GM19397 (cell line): ENCODE data around the gene COTL1.

ENCODE experiments used
- ATAC-seq: cut with Tn5 transposase; IDR thresholded peaks from one replicate; pipeline ENCODE4 v1.9.1; 2021; ENCODE audit warnings: mild to moderate bottlenecking, moderate library complexity; ENCODE audit not compliant: unreplicated experiment

The COTL1 gene

GRCh38 chr16:84555418-84556196, 62.3 kb downstream of the COTL1 start:
- no peak for ATAC-seq

DNA sequence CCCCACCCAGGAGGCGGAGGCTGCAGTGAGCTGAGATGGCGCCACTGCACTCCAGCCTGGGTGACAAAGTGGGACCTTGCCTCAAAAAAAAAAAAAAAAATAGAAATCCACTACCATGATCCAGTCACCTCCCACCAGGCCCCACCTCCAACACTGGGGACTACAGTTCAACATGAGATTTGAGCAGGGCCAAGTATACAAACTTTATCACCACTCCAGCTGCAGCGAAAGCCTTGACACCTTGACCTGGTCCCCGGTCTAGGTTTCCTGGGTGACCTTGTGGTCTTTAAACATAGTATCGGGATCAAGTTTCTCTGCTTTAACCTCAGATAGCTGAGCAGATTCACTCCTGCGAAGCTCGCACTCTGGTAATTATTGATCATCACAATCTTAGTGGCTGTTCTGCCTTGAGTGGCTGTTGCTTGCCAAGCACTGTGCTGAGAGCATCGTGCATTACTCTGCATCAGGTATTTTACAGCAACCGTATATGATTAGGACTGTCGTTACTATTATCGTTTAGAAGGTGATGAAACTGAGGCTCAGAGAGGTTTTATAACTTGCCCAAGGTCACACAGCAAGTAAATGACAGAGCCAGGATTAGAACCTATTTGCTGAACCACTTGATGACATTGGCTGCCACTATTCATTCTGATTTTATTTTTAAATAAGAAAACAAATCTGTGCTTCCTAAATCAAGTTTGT, 63.1 kb downstream of the COTL1 start:
- ATAC-seq: no peak

DNA sequence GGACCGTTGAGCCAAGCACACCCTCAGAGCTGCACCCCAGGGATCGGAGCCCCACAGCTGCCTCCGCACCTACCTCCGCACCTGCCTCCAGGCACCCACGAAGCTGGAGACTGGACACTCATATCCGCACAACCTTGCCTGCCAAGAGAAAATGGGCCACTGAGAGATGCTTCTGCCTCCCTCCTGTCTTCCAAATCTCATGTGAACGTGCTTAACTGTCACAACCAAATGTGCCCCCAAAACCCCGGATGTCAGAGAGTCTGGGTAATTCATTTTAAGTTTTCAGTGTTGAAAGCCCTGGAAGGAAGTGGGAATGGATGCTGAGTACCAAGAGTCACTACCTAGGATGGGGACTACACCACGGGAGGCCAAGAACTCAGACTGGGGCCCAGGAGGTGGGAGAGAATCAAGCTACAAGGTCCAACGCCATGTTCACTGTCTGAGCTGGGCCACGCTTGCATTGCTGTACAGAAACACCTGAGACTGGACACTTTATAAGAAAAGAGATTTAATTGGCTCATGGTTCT, 63.9 kb downstream of the COTL1 start:
- ATAC-seq: no peak

DNA sequence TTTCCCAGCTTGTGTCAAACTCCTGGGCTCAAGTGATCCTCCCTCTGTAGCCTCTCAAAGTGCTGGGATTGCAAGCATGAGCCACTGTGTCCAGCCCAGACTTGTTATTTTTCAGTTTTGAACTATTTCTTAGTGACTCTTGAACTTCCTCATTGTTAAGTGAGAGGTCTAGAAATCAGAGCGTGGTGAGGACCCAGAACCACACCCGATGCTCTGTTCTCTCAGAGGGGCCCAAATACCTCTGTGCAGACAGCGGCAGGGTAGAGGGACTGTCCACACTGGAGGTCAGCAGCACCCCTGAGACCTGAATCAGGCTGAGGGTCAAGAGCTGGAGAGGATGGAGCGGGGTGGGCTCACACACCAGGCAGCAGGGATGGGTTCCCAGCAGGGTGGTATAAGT, 65.7 kb downstream of the COTL1 start:
- ATAC-seq: no peak

GRCh38 chr16:84550096-84550495, 67.8 kb downstream of the COTL1 start:
- no peak for ATAC-seq

DNA sequence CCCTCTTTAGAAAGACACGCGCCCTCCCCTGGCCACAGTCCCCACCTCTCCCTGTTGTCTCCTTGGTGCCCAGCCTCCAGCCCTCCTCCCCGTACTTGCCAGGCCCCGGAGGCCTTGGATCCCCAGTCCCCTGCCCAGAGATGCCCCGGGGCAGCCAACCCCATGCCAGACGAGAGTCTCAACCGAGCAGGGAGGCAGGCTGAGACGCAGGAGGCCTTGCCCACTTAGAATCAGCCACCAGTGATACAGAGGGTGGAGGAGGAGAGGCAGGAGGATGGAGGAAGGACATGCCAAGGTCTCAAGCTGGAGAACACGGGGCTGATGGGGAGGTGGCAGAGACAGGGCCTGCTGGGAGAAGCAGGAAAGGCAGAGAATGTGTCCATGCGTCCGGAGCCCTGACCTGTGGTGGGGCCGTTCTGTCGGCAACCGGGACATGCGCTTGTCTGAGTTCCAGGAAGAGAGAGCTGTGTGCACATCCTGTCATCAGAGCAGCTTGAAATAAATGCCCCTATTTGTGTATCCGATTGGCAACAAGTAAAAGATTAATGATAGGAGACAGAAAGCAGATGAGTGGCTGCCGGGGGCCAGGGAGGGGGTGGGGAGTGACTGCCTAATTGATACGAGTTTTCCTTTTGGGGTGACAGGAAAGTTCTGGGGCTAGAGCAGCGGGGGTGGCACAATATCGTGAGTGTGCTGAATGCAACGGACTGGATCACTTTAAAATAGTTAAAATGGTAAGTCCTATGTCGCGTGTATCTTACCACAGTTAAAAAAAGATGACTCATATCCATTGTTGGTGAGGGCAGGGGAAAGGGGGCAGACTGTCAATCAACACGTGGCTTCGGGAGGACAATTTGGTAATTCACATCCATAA, 68.7 kb downstream of the COTL1 start:
- ATAC-seq: no peak

GRCh38 chr16:84548508-84548907, 69.4 kb downstream of the COTL1 start:
- no peak for ATAC-seq

DNA sequence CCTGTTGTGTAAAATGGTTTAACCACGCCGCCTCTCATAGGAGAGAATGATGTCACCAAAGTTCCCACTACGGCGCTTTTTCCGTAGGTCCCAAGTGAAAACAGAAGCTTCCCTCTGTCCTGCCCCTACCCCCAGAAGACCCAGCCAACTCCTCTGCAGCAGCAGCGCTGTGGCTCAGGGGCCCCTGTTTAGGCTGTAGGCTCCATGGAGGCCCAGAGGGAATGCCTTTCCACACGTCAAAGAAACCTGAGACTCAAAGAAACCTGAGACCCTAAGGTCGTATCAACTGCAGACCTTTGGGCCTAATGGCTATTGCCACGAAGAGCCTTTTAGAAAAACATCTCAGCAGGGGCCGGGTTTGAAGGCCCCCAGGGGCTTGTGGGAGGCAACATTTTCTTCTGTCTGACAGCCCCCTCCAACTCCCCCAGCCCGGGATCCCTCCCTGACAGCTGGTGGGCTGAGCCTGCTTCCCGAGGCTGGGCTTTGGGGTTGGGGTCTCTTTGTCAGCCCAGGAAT, 70.3 kb downstream of the COTL1 start:
- no peak for ATAC-seq

DNA sequence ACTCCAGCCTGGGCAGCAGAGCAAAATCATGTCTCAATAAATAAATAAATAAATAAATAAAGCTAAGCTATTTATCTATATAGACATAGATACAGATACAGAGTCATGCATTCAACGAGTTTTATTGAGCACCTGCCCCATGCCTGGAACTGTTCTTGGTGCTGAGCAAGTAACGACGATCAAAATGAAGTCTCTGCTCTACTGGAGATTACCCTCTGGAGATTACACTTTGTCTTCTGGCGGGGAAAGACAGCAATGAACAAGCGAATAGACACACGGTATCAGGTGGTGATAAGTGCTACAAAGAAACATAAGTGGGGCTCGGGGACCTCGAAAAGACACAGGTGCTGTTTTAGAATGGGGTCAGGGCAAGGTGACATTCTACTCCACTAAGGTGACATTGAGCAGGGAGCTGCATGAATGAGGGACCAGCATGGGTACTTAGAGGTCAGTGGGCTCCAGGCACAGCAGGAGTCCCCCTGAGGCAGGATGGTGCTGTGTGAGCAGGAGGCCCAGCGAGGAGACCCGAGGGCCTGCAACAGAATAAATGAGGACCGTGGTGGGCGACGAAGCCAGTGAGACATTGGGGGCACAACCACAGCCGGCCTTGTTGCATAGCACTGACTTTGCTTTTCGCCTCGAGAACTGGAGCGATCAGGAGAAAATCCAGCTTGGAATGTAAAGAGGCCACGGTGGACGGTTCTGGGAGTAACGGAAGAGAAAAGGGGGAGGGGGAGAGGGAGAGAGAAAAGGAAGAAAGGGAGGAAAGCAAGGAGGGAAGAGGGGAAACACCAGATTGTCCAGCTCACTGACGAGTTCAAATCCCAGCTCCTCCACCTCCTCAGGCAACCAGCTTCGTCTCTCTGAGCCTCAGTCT, 71.0 kb downstream of the COTL1 start:
- no peak for ATAC-seq

GRCh38 chr16:84545114-84545737, 72.7 kb downstream of the COTL1 start:
- no peak for ATAC-seq

- no peak for ATAC-seq
Measured at GRCh38 chr16:84544031-84544773, 73.7 kb downstream of the COTL1 start.

DNA sequence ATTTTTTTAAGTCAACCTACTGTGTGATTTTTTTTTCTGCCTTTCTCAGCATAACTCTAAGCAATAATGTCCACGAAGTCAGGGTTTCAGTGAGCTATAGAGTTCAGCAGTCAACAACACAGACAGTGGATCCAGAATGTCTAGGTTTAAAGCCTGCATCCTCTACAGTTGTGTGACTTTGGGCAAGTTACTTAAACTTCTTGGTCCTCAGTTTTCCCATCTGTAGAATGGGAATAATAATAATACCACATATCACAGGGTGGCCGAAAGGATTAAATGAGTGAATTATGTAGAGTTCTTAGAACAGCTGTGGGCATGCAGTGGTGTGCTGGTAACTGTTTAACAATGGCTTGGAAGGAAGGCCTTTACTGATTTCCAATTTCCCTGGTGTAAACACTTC, 74.6 kb downstream of the COTL1 start:
- no peak for ATAC-seq

DNA sequence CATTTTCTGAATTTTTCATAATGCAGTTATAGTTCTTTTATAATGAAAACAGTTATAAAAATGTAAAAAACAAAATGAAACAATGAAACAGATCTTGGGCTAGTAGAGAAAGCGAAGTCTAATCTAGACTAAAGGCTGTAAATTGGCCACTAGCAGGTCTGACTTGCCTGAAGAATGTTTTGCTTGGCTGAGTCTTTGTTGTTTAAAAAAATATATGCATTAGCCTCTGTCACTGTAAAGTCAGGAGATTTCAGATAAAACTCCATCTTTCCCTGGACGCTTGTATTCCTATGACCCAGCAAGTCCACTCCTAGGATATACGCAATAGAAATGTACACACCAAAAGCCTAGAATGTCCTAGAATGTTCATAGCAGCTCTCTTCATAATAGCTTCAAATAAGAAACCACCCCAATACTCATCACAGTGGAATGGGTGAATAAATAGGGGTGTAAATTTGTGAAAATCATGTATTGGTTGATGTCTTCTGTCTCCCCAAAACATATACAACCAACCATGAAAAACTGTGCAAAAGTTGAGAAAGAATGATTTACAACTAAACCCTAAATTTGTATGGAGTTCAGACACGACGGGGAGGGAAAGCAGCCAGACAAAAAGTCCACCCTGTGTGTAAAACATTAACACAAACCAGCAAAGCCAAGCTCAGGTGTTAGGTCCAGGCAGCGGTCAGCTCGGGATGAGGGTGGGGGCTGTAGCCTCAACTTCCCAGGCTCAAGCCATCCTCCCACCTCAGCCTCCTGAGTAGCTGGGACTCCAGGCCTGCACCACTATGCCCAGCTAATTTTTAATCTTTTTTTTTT, 75.7 kb downstream of the COTL1 start:
- no peak for ATAC-seq

DNA sequence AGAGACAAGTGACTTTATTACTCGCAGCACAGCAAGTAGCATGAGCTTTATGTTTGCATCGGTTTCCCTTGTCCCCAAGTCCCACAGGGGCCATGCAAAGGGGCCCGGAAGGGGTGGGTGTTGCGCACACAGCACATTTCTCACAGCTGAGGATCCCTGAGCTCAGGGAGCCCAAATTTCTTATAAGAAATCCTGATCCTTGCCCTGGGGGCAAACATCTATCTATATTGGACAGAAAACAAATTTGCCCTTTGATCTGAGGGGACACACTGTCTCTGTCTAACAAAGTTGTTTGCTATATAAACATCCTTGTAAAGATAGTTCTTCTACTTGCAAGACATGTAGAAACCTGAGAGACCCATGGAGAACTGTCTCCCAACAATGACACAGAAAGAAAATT, 77.7 kb downstream of the COTL1 start:
- ATAC-seq: no peak

- no peak for ATAC-seq
Measured at GRCh38 chr16:84538222-84538840, 79.5 kb downstream of the COTL1 start.

DNA sequence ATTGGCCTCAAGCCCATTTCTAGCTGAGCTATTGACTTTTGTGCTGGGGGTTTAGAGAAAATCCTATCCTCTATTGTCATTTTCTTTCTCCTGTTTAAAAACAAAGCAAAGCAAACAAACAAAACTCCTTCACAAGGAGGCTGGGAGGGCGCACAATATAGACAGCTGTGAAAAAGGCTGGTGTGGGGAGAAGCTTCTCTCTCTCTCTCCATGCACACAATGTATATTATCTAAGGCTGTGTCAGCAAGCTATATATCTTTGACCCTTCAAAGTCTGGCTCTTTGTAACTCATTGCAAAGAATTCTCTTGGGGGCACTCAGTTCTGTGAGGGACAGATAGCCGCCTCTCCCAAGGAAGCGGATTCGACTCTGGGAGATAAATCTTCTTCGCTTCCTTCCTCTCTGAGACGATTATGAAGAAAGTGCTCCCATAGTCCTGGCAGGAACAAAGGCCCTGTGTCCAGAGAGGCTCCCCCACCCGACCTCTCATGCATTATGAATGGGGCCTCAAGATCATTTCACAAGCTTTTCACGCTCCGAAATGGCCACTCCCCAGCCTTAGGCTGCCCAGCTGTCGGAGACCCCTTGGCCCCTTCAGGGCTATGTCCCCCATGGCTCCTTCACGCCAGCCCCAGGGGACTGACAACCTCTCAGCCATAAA, 80.3 kb downstream of the COTL1 start:
- no peak for ATAC-seq

DNA sequence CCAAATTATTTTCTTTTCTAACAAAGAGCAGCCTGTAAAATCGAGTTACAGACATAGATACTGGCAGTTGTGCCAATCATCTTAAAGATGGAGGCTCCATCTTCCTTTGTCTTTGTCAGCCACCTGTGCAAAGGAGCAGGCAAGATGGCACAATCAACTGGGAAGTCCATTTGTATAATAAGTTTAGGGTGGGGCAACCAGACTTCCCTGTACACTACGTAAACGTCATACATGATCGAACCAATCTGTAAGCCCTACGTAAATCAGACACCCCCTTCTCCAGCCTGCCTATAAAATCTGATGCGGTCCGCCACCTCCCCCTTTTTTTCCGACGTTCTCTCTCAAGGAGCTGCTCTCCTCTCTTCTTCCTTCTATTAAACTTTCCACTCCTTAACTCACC, 82.0 kb downstream of the COTL1 start:
- ATAC-seq: no peak
